Measurements from ENCODE around the gene NEU4. TPM values are rescaled to one million over a fixed set of nuclear protein-coding genes. Genes with fewer than 3 reads are reported as not detected.
"Not testable (repeated sequence)": the region's sequence is repeated elsewhere in the genome, so short reads cannot be mapped to it uniquely, and the experiment has no call there.

Gene NEU4
- total and polyA plus RNA-seq, 2 donors from 2014 or later: 0.76 to 2.8 TPM

DNA sequence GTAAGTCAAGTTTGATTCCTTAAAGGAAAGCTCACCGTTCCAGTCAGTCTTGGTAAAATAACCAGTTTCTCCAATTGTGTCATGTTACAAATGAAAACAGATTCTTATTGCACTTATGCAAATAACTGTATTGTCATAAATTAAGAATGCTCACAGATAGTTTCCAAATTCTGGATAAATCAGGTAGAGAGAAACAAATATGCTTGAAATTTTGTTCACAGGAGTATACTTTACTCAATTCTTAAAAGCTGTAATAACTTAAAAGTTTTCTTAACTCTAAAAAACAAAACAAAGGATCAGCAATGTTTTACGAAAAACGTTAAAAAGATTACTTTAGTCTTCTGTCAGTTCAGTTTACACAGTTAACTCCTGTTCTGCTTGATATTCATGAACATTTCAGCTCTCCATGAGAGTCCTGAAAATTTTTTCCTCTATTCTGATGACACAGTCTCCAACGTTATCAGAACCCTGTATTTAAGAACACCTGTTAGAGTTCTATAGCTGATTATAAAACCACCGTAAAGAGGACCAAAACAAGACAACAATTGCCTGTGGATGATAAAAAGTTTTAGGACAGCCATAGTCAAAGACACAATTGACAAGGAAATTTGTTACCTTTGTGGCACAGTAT is 27.9 kb upstream of the NEU4 start:
- FAIRE-seq (no peak), DNase-seq (no peak)
- TF ChIP-seq, protein P1, sequence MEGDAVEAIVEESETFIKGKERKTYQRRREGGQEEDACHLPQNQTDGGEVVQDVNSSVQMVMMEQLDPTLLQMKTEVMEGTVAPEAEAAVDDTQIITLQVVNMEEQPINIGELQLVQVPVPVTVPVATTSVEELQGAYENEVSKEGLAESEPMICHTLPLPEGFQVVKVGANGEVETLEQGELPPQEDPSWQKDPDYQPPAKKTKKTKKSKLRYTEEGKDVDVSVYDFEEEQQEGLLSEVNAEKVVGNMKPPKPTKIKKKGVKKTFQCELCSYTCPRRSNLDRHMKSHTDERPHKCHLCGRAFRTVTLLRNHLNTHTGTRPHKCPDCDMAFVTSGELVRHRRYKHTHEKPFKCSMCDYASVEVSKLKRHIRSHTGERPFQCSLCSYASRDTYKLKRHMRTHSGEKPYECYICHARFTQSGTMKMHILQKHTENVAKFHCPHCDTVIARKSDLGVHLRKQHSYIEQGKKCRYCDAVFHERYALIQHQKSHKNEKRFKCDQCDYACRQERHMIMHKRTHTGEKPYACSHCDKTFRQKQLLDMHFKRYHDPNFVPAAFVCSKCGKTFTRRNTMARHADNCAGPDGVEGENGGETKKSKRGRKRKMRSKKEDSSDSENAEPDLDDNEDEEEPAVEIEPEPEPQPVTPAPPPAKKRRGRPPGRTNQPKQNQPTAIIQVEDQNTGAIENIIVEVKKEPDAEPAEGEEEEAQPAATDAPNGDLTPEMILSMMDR (IDR thresholded peaks at IDR 0.05; ENCODE audit: borderline replicate concordance, extremely low read depth, insufficient read depth): no peak
- Histone ChIP-seq H3K9ac (ENCODE audit: low read length in 3 of 3) (no peak overlapping the region), H3K9me3 (ENCODE audit: control insufficient read depth in 2 of 3, insufficient read depth in 1 of 3, low read length in 3 of 3) (peaks cover 0 to 3% (median 0%) of the 10 kb centered on the region in 3 donors), H3K4me3 (ENCODE audit: low read length in 3 of 3) (no peak overlapping the region), H3K27me3 (ENCODE audit: control insufficient read depth, insufficient read depth, low read length) (no peaks in the 10 kb centered on the region), H3K36me3 (ENCODE audit: control insufficient read depth in 2 of 3, insufficient read depth in 3 of 3, low read length in 3 of 3) (no peaks in the 10 kb centered on the region), H3K27ac (ENCODE audit: low read depth in 2 of 2, low read length in 2 of 2) (no peak overlapping the region), H3K4me1 (ENCODE audit: control insufficient read depth in 2 of 3, insufficient read depth in 2 of 3, low read depth in 1 of 3, low read length in 3 of 3) (no peaks in the 10 kb centered on the region)
- intact Hi-C loops (cut with DNase I): no loop called here

DNA sequence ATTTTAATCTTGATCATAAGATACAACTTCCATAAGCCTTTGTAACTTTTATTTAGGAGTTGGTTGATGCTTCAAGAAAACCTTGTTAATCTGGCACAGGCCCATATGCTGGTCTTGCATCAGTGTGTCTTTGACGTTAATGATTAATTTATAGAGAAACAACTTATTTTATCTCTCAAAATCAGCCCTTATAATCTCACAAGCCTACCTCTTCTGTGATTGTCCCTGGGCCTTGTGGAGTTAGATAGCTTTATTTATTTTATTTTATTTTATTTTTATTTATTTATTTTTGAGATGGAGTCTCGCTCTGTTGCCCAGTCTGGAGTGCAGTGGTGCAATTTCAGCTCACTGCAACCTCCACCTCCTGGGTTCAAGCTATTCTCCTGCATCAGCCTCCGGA is 26.9 kb upstream of the NEU4 start:
- intact Hi-C loops (cut with DNase I); DNase-seq; H3K36me3 ChIP-seq (ENCODE audit: control insufficient read depth in 2 of 3, insufficient read depth in 3 of 3, low read length in 3 of 3); H3K27me3 ChIP-seq (ENCODE audit: control insufficient read depth, insufficient read depth, low read length); FAIRE-seq; H3K4me1 ChIP-seq (ENCODE audit: control insufficient read depth in 2 of 3, insufficient read depth in 2 of 3, low read depth in 1 of 3, low read length in 3 of 3); H3K9me3 ChIP-seq (ENCODE audit: control insufficient read depth in 2 of 3, insufficient read depth in 1 of 3, low read length in 3 of 3); H3K27ac ChIP-seq (ENCODE audit: low read depth in 2 of 2, low read length in 2 of 2); H3K4me3 ChIP-seq (ENCODE audit: low read length in 3 of 3); H3K9ac ChIP-seq (ENCODE audit: low read length in 3 of 3): not testable (repeated sequence)

DNA sequence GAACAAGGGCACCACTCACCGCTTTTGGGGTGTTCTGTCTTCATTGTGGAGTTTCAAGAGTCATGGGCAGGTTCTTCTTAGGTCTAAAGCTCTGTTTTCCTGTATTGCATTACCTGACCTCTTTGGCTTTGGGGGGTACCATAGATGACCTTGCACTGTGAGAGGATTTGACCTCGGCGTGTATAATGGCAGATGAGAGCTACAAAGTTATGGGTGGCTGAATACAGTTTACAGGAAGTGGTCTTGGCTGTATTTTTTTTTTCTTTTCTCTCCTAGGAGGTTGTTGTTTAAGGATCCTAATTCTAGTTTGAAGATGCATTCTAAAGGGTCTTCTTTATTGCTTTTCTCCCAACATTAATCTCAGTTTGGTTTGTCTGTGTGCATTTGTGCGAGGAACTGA is 20.9 kb upstream of the NEU4 start:
- intact Hi-C loops (cut with DNase I): no loop called here
- no peaks in the 10 kb centered on the region for H3K36me3 ChIP-seq (ENCODE audit: control insufficient read depth in 2 of 3, insufficient read depth in 3 of 3, low read length in 3 of 3)
- no peak overlapping the region for H3K4me3 ChIP-seq (ENCODE audit: low read length in 3 of 3)
- H3K9me3 ChIP-seq (ENCODE audit: control insufficient read depth in 2 of 3, insufficient read depth in 1 of 3, low read length in 3 of 3): no peaks in the 10 kb centered on the region
- FAIRE-seq (no peak), DNase-seq (no peak)
- H3K27me3 ChIP-seq (ENCODE audit: control insufficient read depth, insufficient read depth, low read length): no peaks in the 10 kb centered on the region
- TF ChIP-seq, protein P1 (IDR thresholded peaks at IDR 0.05; ENCODE audit: borderline replicate concordance, extremely low read depth, insufficient read depth): no peak
- no peak overlapping the region for H3K9ac ChIP-seq (ENCODE audit: low read length in 3 of 3)
- H3K4me1 ChIP-seq (ENCODE audit: control insufficient read depth in 2 of 3, insufficient read depth in 2 of 3, low read depth in 1 of 3, low read length in 3 of 3): no peaks in the 10 kb centered on the region
- H3K27ac ChIP-seq (ENCODE audit: low read depth in 2 of 2, low read length in 2 of 2): no peak overlapping the region

DNA sequence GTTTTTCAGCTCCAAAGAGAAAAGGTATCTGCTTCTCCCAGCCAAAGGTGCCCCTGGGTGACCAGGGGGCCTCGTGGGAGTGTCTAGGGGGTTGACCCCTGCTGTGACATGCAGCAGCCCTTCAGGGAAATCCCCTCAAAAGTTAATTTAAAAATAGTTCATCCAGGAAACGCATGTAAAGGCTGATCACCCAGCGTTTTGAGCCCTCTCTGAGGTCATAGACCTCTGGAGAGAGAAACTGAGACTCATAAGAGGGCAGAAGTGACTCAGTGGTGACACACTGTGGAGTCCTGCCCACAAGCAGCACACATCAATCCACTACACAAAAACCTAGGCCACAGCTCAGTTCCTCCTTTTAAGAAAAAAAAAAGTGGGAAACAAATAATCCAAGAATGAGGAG is 20.4 kb upstream of the NEU4 start:
- intact Hi-C loops (cut with DNase I): no loop called here
- no peak for FAIRE-seq

DNA sequence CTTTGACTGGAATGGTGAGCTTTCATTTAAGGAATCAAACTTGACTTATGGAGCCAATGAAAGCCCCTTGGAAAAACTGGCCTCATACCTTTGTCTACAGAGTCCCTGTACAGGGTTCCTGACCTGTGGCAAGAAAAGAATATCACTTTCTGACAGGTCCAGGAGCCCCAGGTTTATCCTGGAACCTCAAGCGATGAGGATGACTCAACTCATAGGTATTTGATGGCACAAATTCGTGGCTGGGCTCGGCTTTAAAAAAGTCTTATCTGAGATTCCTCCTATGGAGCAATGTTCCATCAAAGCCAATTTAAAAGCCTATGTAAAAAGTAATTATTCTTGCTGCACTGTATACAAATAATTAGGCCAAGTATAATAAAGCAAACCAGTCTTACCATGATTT is 17.6 kb upstream of the NEU4 start:
- H3K4me3 ChIP-seq (ENCODE audit: low read length in 3 of 3); H3K9ac ChIP-seq (ENCODE audit: low read length in 3 of 3); intact Hi-C loops (cut with DNase I); H3K36me3 ChIP-seq (ENCODE audit: control insufficient read depth in 2 of 3, insufficient read depth in 3 of 3, low read length in 3 of 3); H3K27ac ChIP-seq (ENCODE audit: low read depth in 2 of 2, low read length in 2 of 2); DNase-seq; FAIRE-seq; H3K4me1 ChIP-seq (ENCODE audit: control insufficient read depth in 2 of 3, insufficient read depth in 2 of 3, low read depth in 1 of 3, low read length in 3 of 3); H3K9me3 ChIP-seq (ENCODE audit: control insufficient read depth in 2 of 3, insufficient read depth in 1 of 3, low read length in 3 of 3); H3K27me3 ChIP-seq (ENCODE audit: control insufficient read depth, insufficient read depth, low read length): not testable (repeated sequence)

More for the DNA sequence above, 20.4 kb upstream of the NEU4 start:
- H3K4me1 ChIP-seq (ENCODE audit: control insufficient read depth in 2 of 3, insufficient read depth in 2 of 3, low read depth in 1 of 3, low read length in 3 of 3): no peaks in the 10 kb centered on the region
- H3K36me3 ChIP-seq (ENCODE audit: control insufficient read depth in 2 of 3, insufficient read depth in 3 of 3, low read length in 3 of 3): no peaks in the 10 kb centered on the region
- TF ChIP-seq, protein P1 (IDR thresholded peaks at IDR 0.05; ENCODE audit: borderline replicate concordance, extremely low read depth, insufficient read depth): no peak
- no peak overlapping the region for H3K9ac ChIP-seq (ENCODE audit: low read length in 3 of 3)
- DNase-seq: no peak
- no peak overlapping the region for H3K4me3 ChIP-seq (ENCODE audit: low read length in 3 of 3)
- no peak overlapping the region for H3K27ac ChIP-seq (ENCODE audit: low read depth in 2 of 2, low read length in 2 of 2)
- no peaks in the 10 kb centered on the region for H3K27me3 ChIP-seq (ENCODE audit: control insufficient read depth, insufficient read depth, low read length)
- H3K9me3 ChIP-seq (ENCODE audit: control insufficient read depth in 2 of 3, insufficient read depth in 1 of 3, low read length in 3 of 3): no peaks in the 10 kb centered on the region

Data from kidney (tissue), 14 donors.